Stimulated activated CD8-positive, alpha-beta memory T cell treated with anti-CD3 and anti-CD28 coated beads, Interleukin-7, amount 100 ng/mL, for 24 hours (primary cell): ENCODE results near the gene MS4A8.
"Not testable (repeated sequence)": the region's sequence is repeated elsewhere in the genome, so short reads cannot be mapped to it uniquely, and the experiment has no call there.

Experiments used
- DNase-seq: peaks from one replicate; pipeline ENCODE4 v3.0.0-alpha.2; 2020; ENCODE audit warnings: low read depth

MS4A8 gene

DNA sequence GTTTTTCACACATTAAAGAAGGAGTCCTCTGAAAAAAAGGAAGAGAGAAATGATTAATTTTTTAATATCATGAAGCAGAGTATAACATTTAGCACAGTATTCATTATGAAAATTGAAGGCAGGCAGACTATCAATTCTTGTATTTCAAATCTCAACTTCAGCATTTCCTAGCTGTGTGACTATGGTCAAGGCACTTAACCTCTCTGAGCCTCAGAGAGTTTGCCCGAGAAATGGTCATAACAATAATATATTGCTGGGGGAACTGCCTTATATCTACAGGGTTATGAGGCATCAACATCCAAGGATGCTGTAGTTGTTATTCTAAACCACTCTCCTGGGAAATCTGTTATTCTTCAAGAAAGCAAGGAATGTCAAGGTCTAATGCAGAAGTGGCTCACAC lies 26.2 kb downstream of the MS4A8 start:
- no peak for DNase-seq

DNA sequence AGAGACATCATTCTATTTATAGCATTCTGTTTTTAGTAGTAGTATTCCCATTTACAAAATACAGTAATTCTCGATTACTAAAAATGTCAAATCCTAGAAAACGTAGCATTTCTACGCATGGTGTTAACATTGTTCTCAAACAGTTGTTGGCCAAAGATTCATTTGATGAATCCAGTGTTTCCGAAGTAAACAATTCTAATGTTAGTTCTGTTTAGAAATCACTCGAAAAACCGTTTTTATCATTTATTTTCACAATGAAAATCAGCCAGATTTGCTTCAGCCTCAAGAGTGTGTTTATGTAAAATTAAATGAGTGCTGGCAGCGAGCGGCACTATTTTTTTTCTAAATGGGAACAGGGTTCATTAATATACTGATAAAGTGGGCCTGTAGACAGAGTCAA lies 32.2 kb downstream of the MS4A8 start:
- DNase-seq: no peak

DNA sequence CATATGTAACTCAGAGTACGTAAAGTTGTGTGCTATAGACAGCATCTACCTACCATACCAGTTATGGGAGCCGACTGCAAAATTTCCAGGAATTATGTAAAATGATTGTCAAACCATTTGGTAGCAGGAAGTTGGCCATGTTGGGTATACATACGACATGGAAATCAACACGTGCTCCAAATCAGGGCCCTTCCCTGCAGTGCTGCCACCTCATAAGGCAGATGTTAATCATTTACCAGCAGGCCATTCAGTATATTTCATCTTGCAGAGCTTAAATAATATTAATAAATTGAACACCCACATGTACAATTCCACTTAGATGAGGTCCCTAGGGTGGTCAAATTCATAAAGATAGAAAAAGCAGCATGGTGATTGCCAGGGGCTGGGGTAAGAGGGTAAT lies 34.9 kb downstream of the MS4A8 start:
- no peak for DNase-seq

DNA sequence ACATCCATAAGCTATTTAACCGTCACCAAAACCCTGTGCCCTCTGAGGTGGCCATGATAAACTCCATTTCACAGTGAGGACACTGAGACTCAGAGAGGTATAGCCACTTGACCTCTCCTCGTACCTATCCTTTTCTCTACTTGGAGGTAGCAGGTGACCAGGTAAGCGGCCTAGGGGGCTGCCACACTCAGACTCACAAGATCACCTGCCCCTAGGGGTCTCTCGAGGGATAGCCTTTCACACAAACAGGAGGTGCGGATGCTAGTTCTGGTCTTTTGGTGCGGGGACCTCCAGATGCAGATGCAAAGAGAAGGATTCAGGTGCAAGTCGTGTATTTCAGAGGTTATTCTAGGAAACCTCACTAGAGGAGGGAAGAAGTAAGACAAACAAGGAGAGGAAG lies 39.7 kb downstream of the MS4A8 start:
- DNase-seq: no peak

DNA sequence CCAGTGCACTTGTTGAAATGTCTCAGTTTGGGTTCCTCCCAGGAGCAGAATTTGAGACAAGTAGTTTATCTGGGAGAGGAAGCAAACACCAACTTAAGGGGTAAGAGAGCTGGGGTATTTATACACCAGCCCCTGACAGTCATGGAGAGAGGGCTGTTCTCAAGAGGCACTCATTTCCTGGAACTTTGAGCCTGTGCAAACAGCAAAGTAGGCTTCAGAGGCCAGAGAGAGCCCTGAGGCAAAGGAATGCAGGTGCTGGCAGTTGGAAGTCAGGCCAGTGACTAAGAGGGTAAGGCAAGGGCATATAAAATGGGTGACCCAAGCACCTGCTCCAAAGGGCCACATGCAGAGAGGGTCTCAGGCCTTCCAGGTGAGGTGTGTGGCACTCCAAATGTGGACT lies 41.2 kb downstream of the MS4A8 start:
- no peak for DNase-seq

DNA sequence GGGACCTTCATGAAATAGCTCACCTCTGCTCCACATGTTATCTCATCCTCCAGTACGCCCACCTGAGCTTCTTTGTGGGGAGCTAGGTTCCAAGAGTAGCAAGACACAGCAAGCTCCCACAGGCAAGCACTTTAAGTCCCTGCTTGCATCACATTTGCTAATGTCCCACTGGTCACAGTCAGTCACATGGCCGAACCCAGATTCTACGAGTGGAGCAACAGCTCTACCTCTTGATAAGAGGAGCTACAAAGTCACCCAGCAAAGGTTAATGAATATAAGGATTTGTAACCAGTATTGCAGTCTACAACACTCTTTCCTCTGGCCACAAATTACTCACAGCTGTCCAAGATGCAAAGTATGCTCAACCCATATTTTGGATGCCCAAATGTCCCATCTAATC lies 42.0 kb downstream of the MS4A8 start:
- DNase-seq: no peak

DNA sequence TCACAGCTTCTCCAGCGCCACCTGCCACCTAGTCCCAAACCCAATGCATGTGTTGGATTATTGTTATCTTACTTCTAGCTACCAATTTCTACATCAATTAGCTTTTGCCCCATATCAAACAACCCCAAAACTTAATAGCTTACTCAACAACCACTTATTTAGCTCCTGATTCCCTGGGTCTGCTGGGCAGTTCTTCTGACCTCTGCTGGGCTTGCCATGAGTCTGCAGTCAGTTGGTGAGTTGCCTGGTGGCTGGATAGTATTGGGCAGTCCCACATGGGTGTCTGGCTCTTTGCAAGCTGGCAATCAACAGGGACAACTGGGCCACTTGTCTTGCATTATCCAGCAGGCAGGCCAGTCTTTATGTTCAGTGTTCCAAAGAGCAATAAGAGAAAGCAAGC lies 43.6 kb downstream of the MS4A8 start:
- no peak for DNase-seq

DNA sequence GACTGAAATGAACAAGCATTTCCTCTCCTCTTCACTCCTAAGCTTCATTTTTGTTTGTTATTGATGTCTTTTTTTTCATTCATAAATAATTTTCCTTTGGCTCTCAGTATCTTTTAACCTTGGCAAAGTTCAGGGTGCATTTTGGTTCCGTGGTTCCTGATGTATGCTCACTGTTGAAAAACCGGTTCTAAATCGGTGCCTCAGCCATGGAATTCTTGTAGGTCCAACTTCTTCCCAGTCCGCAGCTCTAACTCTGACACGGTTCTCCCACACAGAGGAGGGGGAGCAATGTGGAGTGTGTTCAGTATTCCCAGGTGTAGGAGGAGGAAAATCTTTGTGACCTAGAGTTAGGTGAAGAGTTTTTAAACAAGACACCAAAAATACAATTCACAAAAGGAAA lies 44.7 kb downstream of the MS4A8 start:
- no peak for DNase-seq

DNA sequence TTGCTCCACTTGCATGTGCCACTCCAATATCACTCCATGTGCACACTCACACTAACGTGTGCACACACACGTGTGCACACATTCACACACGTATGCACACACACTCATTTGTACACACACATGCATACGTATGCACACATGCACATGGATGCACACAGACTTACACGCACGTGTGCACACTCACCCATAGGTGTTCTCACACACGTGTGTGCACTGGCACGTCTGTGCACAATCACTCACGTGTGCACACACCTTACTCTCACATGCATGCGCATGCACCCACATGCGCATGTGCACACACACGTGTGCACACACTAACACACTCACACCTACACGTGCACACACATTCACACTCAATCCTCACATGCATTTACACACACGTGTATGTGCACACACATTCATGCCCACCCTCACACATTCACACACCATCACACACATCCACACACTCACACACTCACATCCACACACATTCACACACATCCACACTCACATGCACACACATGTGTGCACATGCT lies 48.0 kb downstream of the MS4A8 start:
- DNase-seq: no peak

DNA sequence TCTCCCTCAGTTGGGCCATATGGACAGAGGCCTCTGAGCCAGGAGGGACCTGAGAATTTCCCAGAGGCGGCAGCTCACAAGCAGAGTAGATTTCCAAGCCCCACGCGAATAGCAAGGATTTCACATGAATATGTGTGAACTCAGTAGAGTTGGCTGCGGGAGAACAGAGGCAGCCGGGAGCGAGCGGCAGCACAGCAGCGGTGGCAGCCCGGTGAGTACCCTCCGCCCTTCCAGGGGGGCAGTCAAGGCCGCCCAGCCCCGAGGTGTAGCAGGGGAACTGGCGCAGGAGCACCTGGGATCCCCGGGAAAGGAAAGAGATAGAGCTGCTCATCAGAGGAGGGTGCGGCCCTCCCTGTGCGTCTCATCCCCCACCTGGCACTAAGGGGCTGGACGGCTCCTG lies 48.8 kb downstream of the MS4A8 start:
- no peak for DNase-seq

DNA sequence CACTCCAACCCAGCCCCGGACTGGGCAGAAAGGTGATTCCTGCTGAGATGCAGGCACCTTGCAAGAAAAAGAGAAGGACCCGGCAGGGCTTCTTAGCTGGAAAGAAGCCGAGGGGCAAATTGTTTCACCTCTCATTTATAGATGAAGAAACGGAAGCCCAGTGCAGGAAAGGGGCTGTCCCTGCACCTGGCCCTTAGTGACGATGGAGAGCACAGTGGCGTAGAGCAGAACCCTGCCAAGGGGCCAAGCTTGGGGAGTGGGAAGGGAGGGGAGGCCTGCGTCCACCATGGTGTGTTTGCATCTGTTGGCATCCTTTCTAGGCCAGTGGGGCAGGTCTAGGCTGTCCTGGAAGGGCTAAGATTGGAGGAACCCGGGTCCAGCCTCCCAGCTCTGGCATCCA lies 49.4 kb downstream of the MS4A8 start:
- no peak for DNase-seq

DNA sequence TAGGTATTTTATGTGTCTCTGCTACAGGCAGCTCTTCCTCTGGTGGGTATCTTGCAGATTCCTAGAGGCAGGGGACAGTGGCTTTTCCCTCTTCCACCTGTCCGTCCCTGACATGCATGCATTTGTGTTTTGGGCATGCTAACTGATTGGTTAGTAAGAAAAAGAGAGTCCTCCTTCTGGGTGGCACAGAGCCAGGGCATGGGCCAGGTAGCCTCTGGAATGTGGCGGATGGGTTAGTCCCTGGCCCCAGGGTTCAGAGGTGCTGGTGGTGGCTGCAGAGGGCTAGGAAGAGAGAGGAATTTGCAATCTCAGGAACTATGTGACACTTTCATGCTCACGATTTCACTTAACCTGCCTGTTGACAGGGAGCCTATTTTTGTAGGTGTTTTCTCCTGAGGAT lies 51.5 kb downstream of the MS4A8 start:
- no peak for DNase-seq

DNA sequence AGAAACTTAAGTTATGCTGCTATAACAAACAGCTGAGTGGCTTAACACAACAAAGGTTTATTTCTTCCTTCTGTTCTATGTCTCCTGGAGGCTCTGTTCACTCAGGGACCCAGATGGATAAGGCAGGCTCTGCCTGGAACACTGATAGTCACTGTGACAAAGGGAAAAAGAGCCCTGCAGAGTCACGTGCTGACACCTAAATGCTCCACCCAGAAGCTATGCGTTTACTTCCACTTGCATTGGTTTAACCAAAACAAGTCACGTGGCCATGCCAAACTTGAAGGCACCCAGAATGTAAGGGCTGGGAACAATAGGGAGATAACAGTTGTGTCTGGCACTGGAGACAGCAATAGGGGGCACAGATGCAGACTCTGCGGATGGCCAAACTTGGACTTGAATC lies 53.9 kb downstream of the MS4A8 start:
- no peak for DNase-seq

DNA sequence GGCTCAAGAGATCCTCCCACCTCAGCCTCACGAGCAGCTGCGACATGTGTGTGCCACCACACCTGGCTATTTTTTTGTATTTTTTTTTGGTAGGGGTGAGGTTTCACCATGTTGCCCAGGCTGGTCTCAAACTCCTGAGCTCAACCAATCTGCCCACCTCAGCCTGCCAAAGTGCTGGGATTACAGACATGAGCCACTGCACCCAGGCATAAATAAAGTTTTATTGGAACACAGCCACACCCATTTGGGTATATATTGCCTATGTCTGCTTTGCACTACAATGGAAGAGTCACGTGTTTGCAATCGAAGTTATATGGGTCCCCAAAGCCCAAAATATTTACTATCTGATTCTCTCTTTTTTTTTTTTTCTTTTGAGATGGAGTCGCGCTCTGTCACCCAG lies 55.5 kb downstream of the MS4A8 start:
- no peak for DNase-seq

DNA sequence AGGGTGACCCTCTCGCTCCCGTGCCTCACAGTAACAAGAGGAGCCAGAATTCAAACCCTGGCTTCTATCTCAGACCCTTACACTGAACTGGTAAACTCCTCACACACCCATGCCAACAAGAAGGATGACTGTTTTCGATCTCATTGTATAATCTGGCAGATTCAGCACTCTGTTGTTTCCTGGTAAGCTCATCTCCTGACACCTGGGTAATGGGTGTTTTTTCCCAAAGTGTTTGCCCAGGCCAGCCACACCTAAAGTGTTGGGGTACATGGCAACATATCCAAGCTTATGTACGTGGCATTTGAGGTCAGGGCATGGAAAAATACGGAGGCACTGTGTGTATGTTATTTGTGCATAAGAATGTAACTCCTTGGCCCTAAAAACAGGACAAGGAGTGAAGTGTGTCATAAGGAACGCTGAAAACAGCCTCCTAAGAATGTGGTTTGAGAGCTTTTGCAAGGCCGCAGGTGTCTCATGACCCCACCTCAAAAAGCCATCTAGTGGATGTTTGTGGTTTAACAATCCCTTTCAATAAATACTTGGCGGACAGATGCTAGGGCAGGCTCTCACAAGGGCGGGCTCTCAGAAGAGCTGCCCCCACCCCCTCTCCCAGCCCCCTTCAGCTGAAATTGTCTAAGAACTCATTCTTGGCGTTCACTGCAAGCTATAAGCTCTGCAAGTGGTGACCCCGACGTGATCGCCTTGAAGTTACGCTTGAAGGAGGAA lies 57.1 kb downstream of the MS4A8 start, which contains the start of gene MS4A15:
MS4A15 (plus strand) TSS at position 561 of the 726 bp plus-strand sequence. CDS start 6,867 bp downstream, outside the sequence.
- no peak for DNase-seq

DNA sequence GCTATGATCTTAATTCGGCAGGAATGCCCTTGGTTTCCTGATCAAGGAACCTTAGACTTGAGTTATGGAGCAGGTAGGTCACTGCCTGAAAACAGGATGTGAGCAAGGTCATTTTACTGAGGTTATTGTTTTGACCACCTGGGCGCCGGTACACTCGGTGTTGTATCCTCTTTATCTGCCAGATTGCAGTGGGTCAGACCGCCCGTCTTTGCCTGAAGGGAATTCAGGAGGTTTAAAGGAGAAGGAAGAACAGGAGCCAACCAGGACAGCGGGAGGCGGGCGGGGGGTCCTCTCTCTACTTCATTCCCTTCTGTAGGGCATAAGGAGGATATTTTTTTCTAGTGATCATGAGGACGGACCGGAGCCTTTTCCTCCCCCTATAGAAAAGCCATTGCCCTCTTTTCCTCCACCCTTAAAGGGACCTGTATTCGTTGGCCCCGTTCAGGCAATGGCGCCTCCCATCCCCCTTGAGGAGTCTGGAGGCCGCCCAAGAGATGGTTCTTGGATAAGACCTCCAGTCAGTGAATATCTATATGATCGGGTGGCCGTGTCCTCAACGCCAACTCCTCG lies 57.9 kb downstream of the MS4A8 start:
- no peak for DNase-seq

DNA sequence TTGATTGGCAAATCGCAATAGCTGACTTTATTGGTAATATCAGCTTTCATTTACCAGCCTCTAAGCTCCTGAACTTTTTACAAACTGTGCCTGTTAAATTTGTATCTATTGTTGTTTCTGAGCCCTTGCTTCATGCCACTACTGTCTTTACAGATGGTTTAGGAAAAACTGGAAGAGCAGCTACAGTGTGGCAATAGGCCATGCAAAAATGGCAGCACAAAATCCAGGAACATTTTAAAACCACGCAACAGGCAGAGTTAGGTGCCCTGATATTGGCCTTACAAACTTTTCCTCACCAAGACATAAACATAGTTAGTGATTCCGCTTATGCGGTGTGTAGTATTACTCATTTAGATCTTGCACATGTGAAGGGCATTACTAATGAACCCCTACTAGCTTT lies 59.3 kb downstream of the MS4A8 start:
- DNase-seq: not testable (repeated sequence)

DNA sequence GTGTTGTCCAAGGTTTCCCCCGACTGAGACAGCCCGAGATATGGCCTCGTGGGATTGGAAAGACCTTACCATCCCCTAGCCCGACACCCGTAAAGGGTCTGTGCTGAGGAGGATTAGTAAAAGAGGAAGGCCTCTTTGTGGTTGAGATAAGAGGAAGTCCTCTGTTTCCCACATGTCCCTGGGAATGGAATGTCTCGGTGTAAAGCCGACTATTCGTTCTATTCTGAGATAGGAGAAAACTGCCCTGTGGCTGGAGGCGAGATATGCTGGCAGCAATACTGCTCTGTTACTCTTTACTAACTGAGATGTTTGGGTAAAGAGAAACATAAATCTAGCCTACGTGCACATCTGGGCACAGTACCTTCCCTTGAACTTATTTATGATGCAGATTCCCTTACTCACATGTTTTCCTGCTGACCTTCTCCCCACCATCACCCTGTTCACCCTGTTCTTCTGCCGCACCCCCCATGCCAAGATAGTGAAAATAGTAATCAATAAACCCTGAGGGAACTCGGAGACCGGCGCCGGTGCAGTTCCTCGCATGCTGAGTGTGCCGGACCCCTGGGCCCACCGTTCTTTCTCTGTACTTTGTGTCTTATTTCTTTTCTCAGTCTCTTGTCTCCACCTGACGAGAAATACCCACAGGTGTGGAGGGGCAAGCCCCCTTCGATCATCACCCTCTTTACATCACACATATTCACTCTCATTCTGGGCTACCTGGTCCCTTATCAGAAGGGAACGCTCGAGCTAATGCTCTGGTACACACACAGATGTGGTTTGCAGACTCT lies 60.2 kb downstream of the MS4A8 start:
- DNase-seq: not testable (repeated sequence)

DNA sequence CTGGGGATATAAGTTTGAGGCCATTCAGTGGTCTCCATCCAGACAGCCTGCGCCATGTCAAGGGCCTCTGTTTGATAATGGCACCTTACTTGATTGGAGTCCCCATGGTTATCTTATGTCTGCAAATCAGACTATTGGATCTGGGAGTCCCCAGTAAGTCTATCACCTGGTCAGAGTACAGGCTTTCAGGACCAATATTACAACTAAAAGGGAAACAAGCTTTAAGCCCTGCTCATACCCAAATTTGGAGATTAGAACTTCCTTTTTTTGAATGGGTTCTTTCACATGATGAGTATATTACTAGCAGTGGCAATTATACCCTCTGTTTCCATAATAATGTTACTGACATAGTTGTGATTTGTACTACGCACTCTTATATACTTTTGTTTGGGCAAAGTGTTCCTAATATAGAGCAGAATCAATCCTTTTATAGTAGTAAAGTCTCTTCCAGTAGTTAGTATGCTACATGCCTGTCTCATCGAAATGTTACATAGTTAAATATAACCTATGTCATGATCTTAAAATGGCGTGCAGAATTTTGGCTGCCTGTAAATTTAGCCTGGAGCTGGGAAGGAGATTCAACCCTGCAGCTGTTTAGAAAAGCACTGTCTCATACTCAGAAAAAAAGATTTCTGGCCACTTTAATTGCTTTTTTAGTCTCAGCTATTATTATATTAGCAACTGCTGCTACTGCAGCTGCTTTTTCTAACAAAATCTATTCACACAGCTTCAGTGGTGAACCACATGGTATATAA lies 62.2 kb downstream of the MS4A8 start:
- no peak for DNase-seq

DNA sequence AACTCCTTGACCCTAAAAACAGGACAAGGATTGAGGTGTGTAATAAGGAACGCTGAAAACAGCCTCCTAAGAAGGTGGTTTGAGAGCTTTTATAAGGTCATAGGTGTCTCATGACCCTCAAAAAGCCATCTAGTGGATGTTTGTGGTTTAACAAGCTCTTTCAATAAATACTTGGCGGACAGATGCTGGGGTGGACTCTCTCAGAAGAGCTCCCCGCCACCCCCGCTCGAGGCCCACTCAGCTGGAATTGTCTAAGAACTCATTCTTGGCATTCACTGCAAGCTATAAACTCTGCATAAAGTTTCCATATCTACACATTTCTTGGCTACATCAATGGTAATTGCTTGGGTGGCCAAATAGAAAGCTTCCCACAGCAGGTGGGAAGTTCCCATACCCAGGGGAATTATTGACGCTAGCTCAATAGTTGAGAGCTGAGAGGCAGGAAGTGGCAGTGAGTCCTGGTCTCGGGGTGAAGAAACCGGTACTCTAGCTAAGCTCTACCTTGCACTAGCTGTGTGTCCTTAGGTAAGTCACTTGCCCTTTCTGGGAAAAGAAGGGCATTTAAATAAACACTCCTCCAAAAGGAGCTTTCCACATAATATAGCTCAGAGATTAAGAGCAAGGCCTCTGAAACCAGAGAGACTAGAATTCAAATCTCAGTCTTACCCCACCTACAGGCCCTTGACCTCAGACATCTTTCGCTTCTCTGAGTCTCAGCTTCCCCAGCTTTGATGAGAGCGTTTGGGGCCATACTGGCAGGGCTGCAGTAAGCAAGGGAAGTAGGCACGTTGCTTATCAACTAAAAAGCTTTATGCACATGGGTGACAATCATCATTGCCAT lies 63.7 kb downstream of the MS4A8 start:
- no peak for DNase-seq

DNA sequence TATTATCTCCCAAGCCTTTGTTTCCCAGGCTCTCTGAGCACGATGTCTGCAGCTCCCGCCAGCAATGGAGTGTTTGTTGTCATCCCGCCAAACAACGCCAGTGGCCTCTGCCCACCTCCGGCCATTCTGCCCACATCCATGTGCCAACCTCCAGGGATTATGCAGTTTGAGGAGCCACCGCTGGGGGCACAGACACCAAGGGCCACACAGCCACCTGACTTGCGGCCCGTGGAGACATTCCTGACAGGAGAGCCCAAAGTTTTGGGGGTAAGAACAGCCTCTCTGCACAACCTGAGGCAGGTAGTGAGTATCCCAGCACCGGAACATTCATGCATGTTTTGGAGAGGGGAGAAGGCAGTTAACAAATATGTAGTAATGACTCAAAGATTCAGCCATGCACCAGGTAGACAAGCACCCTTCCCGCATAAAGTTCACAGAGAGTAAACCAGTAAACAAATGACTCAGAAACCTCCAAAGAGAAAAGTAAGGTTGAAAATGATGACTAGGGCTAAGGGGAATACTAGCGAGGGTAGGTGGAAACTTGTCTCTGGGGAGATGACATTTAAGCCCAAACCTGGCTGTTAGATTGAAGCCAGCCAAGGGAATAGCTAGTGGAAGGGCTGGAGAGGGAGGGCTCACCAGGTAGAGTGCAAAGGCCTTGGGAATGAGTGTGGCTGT lies 64.4 kb downstream of the MS4A8 start:
- no peak for DNase-seq
